ENCODE results near the gene ZNF451.

ZNF451 gene

DNA sequence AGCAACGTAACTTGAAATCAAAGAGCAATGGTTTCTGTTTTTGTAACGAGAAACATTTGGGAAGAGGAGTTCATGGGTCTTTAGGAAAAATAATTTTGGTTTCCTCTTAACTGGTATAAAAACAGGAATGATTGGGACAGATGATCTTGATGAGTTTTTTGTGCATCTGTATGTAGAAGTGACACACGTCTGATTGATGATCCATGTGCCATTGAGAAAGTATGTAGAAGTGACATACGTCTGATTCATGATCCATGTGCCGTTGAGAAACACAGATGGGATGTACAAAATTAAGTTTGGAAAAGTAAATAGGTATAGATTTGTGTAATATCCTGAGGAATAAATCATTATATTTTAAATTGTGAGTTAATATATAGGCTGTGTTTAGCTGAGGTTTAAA, 41.4 kb upstream of the ZNF451 start:
- Histone ChIP-seq H2AFZ (no peak overlapping the region), H3K79me2 (peaks cover 12% of the 10 kb centered on the region), H3K4me2 (ENCODE audit: low read length) (no peak overlapping the region), H3K36me3 (ENCODE audit: control insufficient read depth, insufficient read depth, low read length) (no peaks in the 10 kb centered on the region), H3K27ac (no peak overlapping the region), H3K9me3 (ENCODE audit: control insufficient read depth, low read length) (no peaks in the 10 kb centered on the region), H3K9ac (no peak overlapping the region), H3K4me3 (ENCODE audit: low read depth, low read length) (no peak overlapping the region), H3K4me1 (no peaks in the 10 kb centered on the region), H3K27me3 (ENCODE audit: control insufficient read depth, insufficient read depth, low read length) (no peaks in the 10 kb centered on the region)
- TF ChIP-seq CTCF (IDR thresholded peaks at IDR 0.05): no peak

GRCh38 chr6:57063847-57064246, 26.1 kb upstream of the ZNF451 start:
- no peak overlapping the region for H2AFZ ChIP-seq
- H3K4me3 ChIP-seq (ENCODE audit: low read depth, low read length): no peak overlapping the region
- H3K4me2 ChIP-seq (ENCODE audit: low read length): no peak overlapping the region
- no peaks in the 10 kb centered on the region for H3K36me3 ChIP-seq (ENCODE audit: control insufficient read depth, insufficient read depth, low read length)
- H3K4me1 ChIP-seq: no peaks in the 10 kb centered on the region
- TF ChIP-seq CTCF (IDR thresholded peaks at IDR 0.05): no peak
- H3K79me2 ChIP-seq: no peaks in the 10 kb centered on the region
- no peak overlapping the region for H3K9ac ChIP-seq
- H3K27ac ChIP-seq: no peak overlapping the region
- H3K9me3 ChIP-seq (ENCODE audit: control insufficient read depth, low read length): no peaks in the 10 kb centered on the region
- H3K27me3 ChIP-seq (ENCODE audit: control insufficient read depth, insufficient read depth, low read length): no peaks in the 10 kb centered on the region

- no peak for TF ChIP-seq CTCF (IDR thresholded peaks at IDR 0.05)
- Histone ChIP-seq H3K4me2 (ENCODE audit: low read length) (no peak overlapping the region), H3K4me3 (ENCODE audit: low read depth, low read length) (no peak overlapping the region), H3K9me3 (ENCODE audit: control insufficient read depth, low read length) (no peaks in the 10 kb centered on the region), H3K27ac (no peak overlapping the region), H3K36me3 (ENCODE audit: control insufficient read depth, insufficient read depth, low read length) (no peaks in the 10 kb centered on the region), H2AFZ (no peak overlapping the region), H3K4me1 (no peaks in the 10 kb centered on the region), H3K9ac (no peak overlapping the region), H3K79me2 (no peaks in the 10 kb centered on the region), H3K27me3 (ENCODE audit: control insufficient read depth, insufficient read depth, low read length) (no peaks in the 10 kb centered on the region)
Measured at GRCh38 chr6:57064809-57065208, 25.2 kb upstream of the ZNF451 start.

- H3K9ac ChIP-seq: no peak overlapping the region
- H3K79me2 ChIP-seq: no peaks in the 10 kb centered on the region
- no peak overlapping the region for H2AFZ ChIP-seq
- H3K4me3 ChIP-seq (ENCODE audit: low read depth, low read length): no peak overlapping the region
- no peaks in the 10 kb centered on the region for H3K4me1 ChIP-seq
- no peaks in the 10 kb centered on the region for H3K27me3 ChIP-seq (ENCODE audit: control insufficient read depth, insufficient read depth, low read length)
- no peaks in the 10 kb centered on the region for H3K9me3 ChIP-seq (ENCODE audit: control insufficient read depth, low read length)
- TF ChIP-seq CTCF (IDR thresholded peaks at IDR 0.05): no peak
- H3K4me2 ChIP-seq (ENCODE audit: low read length): no peak overlapping the region
- H3K27ac ChIP-seq: no peak overlapping the region
- H3K36me3 ChIP-seq (ENCODE audit: control insufficient read depth, insufficient read depth, low read length): no peaks in the 10 kb centered on the region
Measured at GRCh38 chr6:57068061-57068460, 21.9 kb upstream of the ZNF451 start.

- H3K36me3 ChIP-seq (ENCODE audit: control insufficient read depth, insufficient read depth, low read length): no peaks in the 10 kb centered on the region
- no peak overlapping the region for H3K4me2 ChIP-seq (ENCODE audit: low read length)
- no peaks in the 10 kb centered on the region for H3K27me3 ChIP-seq (ENCODE audit: control insufficient read depth, insufficient read depth, low read length)
- no peak overlapping the region for H3K4me3 ChIP-seq (ENCODE audit: low read depth, low read length)
- no peak overlapping the region for H2AFZ ChIP-seq
- H3K9ac ChIP-seq: no peak overlapping the region
- H3K27ac ChIP-seq: no peak overlapping the region
- no peaks in the 10 kb centered on the region for H3K4me1 ChIP-seq
- TF ChIP-seq CTCF (IDR thresholded peaks at IDR 0.05): no peak
- H3K79me2 ChIP-seq: no peaks in the 10 kb centered on the region
- H3K9me3 ChIP-seq (ENCODE audit: control insufficient read depth, low read length): no peaks in the 10 kb centered on the region
Measured at GRCh38 chr6:57069228-57069627, 20.8 kb upstream of the ZNF451 start.

All from parathyroid adenoma (tissue), 2 donors.